H1 (cell line): ENCODE data around the gene COL20A1. TPM values are rescaled to one million over a fixed set of nuclear protein-coding genes. Genes with fewer than 3 reads are reported as not detected.

Source experiments
- ASH2L ChIP-seq: fragments of 200-600, 300-600 bp; sonication (generic); IDR thresholded peaks from one replicate; pipeline ENCODE4 v1.7.1; 2017; ENCODE audit warnings: low read length
- BACH1 ChIP-seq: IDR thresholded peaks from 2 replicates; pipeline ENCODE4 v1.6.1; 2012; ENCODE audit warnings: low read length, improper control_type of control experiment
- BRCA1 ChIP-seq: IDR thresholded peaks from 2 replicates; pipeline ENCODE4 v1.6.1; 2012; ENCODE audit warnings: low read depth, low read length, improper control_type of control experiment
- CREB1 ChIP-seq: IDR thresholded peaks from 2 replicates; pipeline ENCODE4 v1.6.1; 2012; ENCODE audit warnings: inconsistent platforms
- EGR1 ChIP-seq: IDR thresholded peaks from 2 replicates; pipeline ENCODE4 v1.6.1; 2011; ENCODE audit warnings: low read depth, low read length, borderline replicate concordance
- EP300 ChIP-seq, 2 experiments: IDR thresholded peaks; 1 replicate in 1 of 2; 2 replicates in 1 of 2; pipeline ENCODE4 v1.6.1; 2011 to 2012; ENCODE audit warnings: low read depth in 2 of 2, low read length in 2 of 2, mild to moderate bottlenecking in 2 of 2, borderline replicate concordance in 1 of 2, inconsistent platforms in 1 of 2, moderate library complexity in 1 of 2
- HDAC6 ChIP-seq: IDR thresholded peaks from one replicate; pipeline ENCODE4 v1.7.1; 2012; ENCODE audit warnings: low read depth, mild to moderate bottlenecking, inconsistent platforms, low read length, moderate library complexity
- JUND ChIP-seq: IDR thresholded peaks from 2 replicates; pipeline ENCODE4 v1.6.1; 2011; ENCODE audit warnings: mild to moderate bottlenecking, improper control_type of control experiment, low read length
- MAFK ChIP-seq: IDR thresholded peaks from 2 replicates; pipeline ENCODE4 v1.6.1; 2012; ENCODE audit warnings: low read depth, mild to moderate bottlenecking, improper control_type of control experiment, low read length
- NANOG ChIP-seq: IDR thresholded peaks from 2 replicates; pipeline ENCODE4 v1.6.1; 2011; ENCODE audit warnings: low read length, low read depth, mild to moderate bottlenecking, inconsistent platforms; ENCODE audit not compliant: insufficient read depth, poor library complexity, severe bottlenecking
- POLR2AphosphoS5 ChIP-seq: IDR thresholded peaks from 2 replicates; pipeline ENCODE4 v1.6.1; 2011; ENCODE audit warnings: low read depth, low read length
- RBBP5 ChIP-seq: IDR thresholded peaks from 2 replicates; pipeline ENCODE4 v1.7.1; 2012; ENCODE audit warnings: low read depth, mild to moderate bottlenecking, inconsistent platforms, low read length, moderate library complexity, borderline replicate concordance
- RNF2 ChIP-seq: fragments of 200-900, 300-1000 bp; sonication (generic); IDR thresholded peaks from 2 replicates; pipeline ENCODE4 v1.7.1; 2016; ENCODE audit warnings: borderline replicate concordance, low read depth, mild to moderate bottlenecking, antibody characterized with exemption, low read length; ENCODE audit not compliant: poor library complexity, severe bottlenecking; ENCODE audit errors: missing control alignments
- RXRA ChIP-seq: IDR thresholded peaks from 2 replicates; pipeline ENCODE4 v1.6.1; 2011; ENCODE audit warnings: low read depth, mild to moderate bottlenecking, low read length, moderate library complexity; ENCODE audit not compliant: insufficient read depth
- SIRT6 ChIP-seq: IDR thresholded peaks from one replicate; pipeline ENCODE4 v1.7.1; 2012; ENCODE audit warnings: low read length, inconsistent platforms
- SP2 ChIP-seq: IDR thresholded peaks from 2 replicates; pipeline ENCODE4 v1.6.1; 2012; ENCODE audit warnings: mild to moderate bottlenecking, low read length, inconsistent platforms
- TBP ChIP-seq: IDR thresholded peaks from 2 replicates; pipeline ENCODE4 v1.6.1; 2011; ENCODE audit warnings: low read depth, low read length, improper control_type of control experiment
- ZNF274 ChIP-seq: IDR thresholded peaks from 2 replicates; pipeline ENCODE4 v1.7.0; 2012; ENCODE audit warnings: low read length, borderline replicate concordance; ENCODE audit errors: extremely low read depth
- polyA plus RNA-seq, 7 experiments: library from polyadenylated mRNA; depleted of rRNA in 3 of 7; stranded (reverse) in 5 of 7; unstranded in 2 of 7; fragments of >200 nt in 5 of 7; fragments of 200-250 nt in 2 of 7; gene quantifications; 1 replicate in 5 of 7; 2 replicates in 1 of 7; 4 replicates in 1 of 7; pipeline versions ENCODE4 v1.2.1 to v1.2.3, GENCODE V29; 2011 to 2013; ENCODE audit warnings: missing spikeins in 2 of 7, mixed read lengths in 2 of 7
- total RNA-seq: library from RNA; stranded (reverse); fragmentation: NEBNext Ultra II Directional; extraction: Animal tissue kit (Norgen Biotek cat#: 25700); gene quantifications from 2 replicates; pipeline ENCODE4 v1.2.1, GENCODE V29; 2021
- TF ChIP-seq, protein P1 (sequence below): IDR thresholded peaks from 2 replicates; pipeline ENCODE4 v1.6.1; 2011; ENCODE audit warnings: low read depth, mild to moderate bottlenecking, low read length; ENCODE audit not compliant: insufficient read depth
- TF ChIP-seq, protein P2 (sequence below), 3 experiments: IDR thresholded peaks; 1 replicate in 2 of 3; 2 replicates in 1 of 3; pipeline versions ENCODE4 v1.5.1 to v1.6.1; 2011; ENCODE audit warnings: low read length in 3 of 3, mild to moderate bottlenecking in 3 of 3, inconsistent platforms in 2 of 3, low read depth in 1 of 3, moderate library complexity in 1 of 3; ENCODE audit not compliant: insufficient read depth in 1 of 3; ENCODE audit errors: control extremely low read depth in 1 of 3
- TF ChIP-seq, protein P3 (sequence below): IDR thresholded peaks from 2 replicates; pipeline ENCODE4 v1.6.1; 2012; ENCODE audit warnings: inconsistent platforms

Gene COL20A1
- total and polyA plus RNA-seq, 2 of the 8 experiments (the other 6 are each of a cell fraction or from before 2014, with no cell fraction given), result 0.19 to 0.21 TPM

DNA sequence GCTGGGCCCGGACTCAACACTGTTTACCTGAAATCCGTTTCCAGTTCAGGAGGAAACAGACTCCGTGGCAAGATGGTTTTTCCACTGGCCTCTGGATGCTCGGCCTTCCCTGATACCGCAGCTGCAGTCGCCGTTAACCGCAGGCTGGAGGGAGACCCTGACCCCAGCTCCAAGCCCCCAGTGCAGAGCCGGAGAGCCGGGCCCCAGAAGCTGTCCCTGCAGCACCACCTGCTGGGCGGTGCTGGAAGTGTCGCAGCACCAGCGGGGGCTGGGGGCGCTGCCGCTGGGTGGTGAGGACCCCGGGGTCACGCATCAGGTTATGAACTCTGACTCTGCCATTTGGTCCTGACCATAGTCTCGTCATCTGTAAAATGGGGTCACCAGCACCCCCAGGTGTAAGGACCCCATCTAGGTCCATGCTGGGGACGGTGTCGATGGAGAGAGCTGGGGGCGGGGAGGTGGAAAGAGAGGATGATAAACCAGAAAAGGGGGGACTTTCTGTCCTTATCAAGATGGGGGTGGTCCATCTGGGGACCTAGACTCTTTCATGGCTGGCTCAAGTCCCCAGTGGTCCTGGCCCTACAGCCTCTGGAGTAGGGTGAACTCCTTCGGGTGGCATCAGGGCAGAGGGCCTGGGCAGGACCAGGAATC, 88.9 kb downstream of the COL20A1 start (continued):
- TF ChIP-seq NANOG (no peak), EGR1 (no peak), MAFK (no peak), RXRA (no peak), SIRT6 (no peak), SP2 (no peak), ASH2L (no peak), HDAC6 (no peak), CREB1 (no peak), RBBP5 (no peak), BRCA1 (no peak), ZNF274 (no peak), POLR2AphosphoS5 (no peak), BACH1 (no peak), EP300 (IDR thresholded peaks at IDR 0.05; ENCODE audit: borderline replicate concordance in 1 of 2, low read depth in 2 of 2, low read length in 2 of 2) (no peak), JUND (peak; percentile 57), RNF2 (no peak), TBP (peak; percentile 29; the same call in 1 of the 2 replicates)
- TF ChIP-seq, protein P1, sequence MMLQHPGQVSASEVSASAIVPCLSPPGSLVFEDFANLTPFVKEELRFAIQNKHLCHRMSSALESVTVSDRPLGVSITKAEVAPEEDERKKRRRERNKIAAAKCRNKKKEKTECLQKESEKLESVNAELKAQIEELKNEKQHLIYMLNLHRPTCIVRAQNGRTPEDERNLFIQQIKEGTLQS, result 0 out of 2 replicates have a peak, but pooled peaks have one; percentile 17
- TF ChIP-seq, protein P2, sequence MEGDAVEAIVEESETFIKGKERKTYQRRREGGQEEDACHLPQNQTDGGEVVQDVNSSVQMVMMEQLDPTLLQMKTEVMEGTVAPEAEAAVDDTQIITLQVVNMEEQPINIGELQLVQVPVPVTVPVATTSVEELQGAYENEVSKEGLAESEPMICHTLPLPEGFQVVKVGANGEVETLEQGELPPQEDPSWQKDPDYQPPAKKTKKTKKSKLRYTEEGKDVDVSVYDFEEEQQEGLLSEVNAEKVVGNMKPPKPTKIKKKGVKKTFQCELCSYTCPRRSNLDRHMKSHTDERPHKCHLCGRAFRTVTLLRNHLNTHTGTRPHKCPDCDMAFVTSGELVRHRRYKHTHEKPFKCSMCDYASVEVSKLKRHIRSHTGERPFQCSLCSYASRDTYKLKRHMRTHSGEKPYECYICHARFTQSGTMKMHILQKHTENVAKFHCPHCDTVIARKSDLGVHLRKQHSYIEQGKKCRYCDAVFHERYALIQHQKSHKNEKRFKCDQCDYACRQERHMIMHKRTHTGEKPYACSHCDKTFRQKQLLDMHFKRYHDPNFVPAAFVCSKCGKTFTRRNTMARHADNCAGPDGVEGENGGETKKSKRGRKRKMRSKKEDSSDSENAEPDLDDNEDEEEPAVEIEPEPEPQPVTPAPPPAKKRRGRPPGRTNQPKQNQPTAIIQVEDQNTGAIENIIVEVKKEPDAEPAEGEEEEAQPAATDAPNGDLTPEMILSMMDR (IDR thresholded peaks at IDR 0.05; ENCODE audit: control extremely low read depth in 1 of 3, insufficient read depth in 1 of 3, low read depth in 1 of 3, low read length in 3 of 3), result peak; percentile 94 to 98 (median 96)
- TF ChIP-seq, protein P3, sequence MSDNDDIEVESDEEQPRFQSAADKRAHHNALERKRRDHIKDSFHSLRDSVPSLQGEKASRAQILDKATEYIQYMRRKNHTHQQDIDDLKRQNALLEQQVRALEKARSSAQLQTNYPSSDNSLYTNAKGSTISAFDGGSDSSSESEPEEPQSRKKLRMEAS, result no peak
